Neural progenitor cell (in vitro differentiated cells): ENCODE measurements around the gene LYAR.

ENCODE experiments used
- CTCF ChIP-seq: fragments of 200-600 bp; sonication (generic); IDR thresholded peaks from 2 replicates; pipeline ENCODE4 v1.5.1; 2017; ENCODE audit warnings: antibody characterized with exemption, mild to moderate bottlenecking
- EZH2 ChIP-seq: fragments of 200-600 bp; sonication (generic); IDR thresholded peaks from 2 replicates; pipeline ENCODE4 v1.6.1; 2017; ENCODE audit warnings: antibody characterized with exemption, mild to moderate bottlenecking, moderate library complexity
- EZH2phosphoT487 ChIP-seq: fragments of 200-600 bp; sonication (generic); IDR thresholded peaks from 2 replicates; pipeline ENCODE4 v1.6.1; 2017; ENCODE audit warnings: antibody characterized with exemption

GRCh38 chr4:4317496-4318232 lies 27.7 kb upstream of the LYAR start:
- no peak for TF ChIP-seq EZH2
- no peak for TF ChIP-seq EZH2phosphoT487
- TF ChIP-seq CTCF: no peak
